Neural progenitor cell (in vitro differentiated cells): ENCODE measurements around the gene CROCC2.

Experiments used
- CTCF ChIP-seq: fragments of 200-600 bp; sonication (generic); IDR thresholded peaks from 2 replicates; pipeline ENCODE4 v1.5.1; 2017; ENCODE audit warnings: antibody characterized with exemption, mild to moderate bottlenecking
- EZH2 ChIP-seq: fragments of 200-600 bp; sonication (generic); IDR thresholded peaks from 2 replicates; pipeline ENCODE4 v1.6.1; 2017; ENCODE audit warnings: antibody characterized with exemption, mild to moderate bottlenecking, moderate library complexity
- EZH2phosphoT487 ChIP-seq: fragments of 200-600 bp; sonication (generic); IDR thresholded peaks from 2 replicates; pipeline ENCODE4 v1.6.1; 2017; ENCODE audit warnings: antibody characterized with exemption

GRCh38 chr2:240956171-240956934 is 50.2 kb downstream of the CROCC2 start:
- TF ChIP-seq CTCF (no peak), EZH2phosphoT487 (no peak), EZH2 (no peak)
